DND-41 (cell line): ENCODE results near the gene GVQW3.

Experiments used
- CTCF ChIP-seq: IDR thresholded peaks from 2 replicates; pipeline ENCODE4 v1.5.1; 2012; ENCODE audit warnings: borderline replicate concordance, low read length, moderate library complexity, mild to moderate bottlenecking; ENCODE audit not compliant: poor library complexity, severe bottlenecking; ENCODE audit errors: extremely low read depth
- EZH2 ChIP-seq: IDR thresholded peaks from 3 replicates; pipeline ENCODE4 v1.6.1; 2012; ENCODE audit warnings: borderline replicate concordance, low read depth, mild to moderate bottlenecking, moderate library complexity, low read length, inconsistent platforms; ENCODE audit not compliant: severe bottlenecking

GRCh38 chr11:76392870-76393269, 11.7 kb downstream of the GVQW3 start:
- TF ChIP-seq EZH2 (no peak), CTCF (no peak)
